ENCODE data around the gene SENP3. TPM values are rescaled to one million over a fixed set of nuclear protein-coding genes. Genes with fewer than 3 reads are reported as not detected.

SENP3 gene
- total RNA-seq, 4 donors from 2014 or later, result 48.9 to 66.7 (median 59.0) TPM

GRCh38 chr17:7548585-7549400, 12.9 kb upstream of the SENP3 start, which contains the start of gene TNFSF12:
Gene TNFSF12 (plus strand): TSS chr17:7549058. CDS start chr17:7549154, 96 bp downstream.
- TF ChIP-seq, protein P1, sequence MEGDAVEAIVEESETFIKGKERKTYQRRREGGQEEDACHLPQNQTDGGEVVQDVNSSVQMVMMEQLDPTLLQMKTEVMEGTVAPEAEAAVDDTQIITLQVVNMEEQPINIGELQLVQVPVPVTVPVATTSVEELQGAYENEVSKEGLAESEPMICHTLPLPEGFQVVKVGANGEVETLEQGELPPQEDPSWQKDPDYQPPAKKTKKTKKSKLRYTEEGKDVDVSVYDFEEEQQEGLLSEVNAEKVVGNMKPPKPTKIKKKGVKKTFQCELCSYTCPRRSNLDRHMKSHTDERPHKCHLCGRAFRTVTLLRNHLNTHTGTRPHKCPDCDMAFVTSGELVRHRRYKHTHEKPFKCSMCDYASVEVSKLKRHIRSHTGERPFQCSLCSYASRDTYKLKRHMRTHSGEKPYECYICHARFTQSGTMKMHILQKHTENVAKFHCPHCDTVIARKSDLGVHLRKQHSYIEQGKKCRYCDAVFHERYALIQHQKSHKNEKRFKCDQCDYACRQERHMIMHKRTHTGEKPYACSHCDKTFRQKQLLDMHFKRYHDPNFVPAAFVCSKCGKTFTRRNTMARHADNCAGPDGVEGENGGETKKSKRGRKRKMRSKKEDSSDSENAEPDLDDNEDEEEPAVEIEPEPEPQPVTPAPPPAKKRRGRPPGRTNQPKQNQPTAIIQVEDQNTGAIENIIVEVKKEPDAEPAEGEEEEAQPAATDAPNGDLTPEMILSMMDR (IDR thresholded peaks at IDR 0.05), result no peak
- DNase-seq (ENCODE audit: low spot score) (no peak), ATAC-seq (ENCODE audit: low FRiP score) (peak; percentile 69)

GRCh38 chr17:7549401-7550055, 12.2 kb upstream of the SENP3 start:
- DNase-seq (ENCODE audit: low spot score) (no peak), ATAC-seq (ENCODE audit: low FRiP score) (peak; percentile 37)
- TF ChIP-seq, protein P1 (IDR thresholded peaks at IDR 0.05), result no peak

- TF ChIP-seq, protein P1 (IDR thresholded peaks at IDR 0.05), result no peak
- ATAC-seq (ENCODE audit: low FRiP score), result no peak
- no peak for DNase-seq (ENCODE audit: low spot score)
These were observed 11.4 kb upstream of the SENP3 start for GRCh38 chr17:7550344-7550743.

GRCh38 chr17:7551396-7551795, 10.3 kb upstream of the SENP3 start:
- DNase-seq (ENCODE audit: low spot score) (no peak), ATAC-seq (ENCODE audit: low FRiP score) (no peak)
- TF ChIP-seq, protein P1 (IDR thresholded peaks at IDR 0.05), result no peak

- TF ChIP-seq, protein P1 (IDR thresholded peaks at IDR 0.05), result no peak
- DNase-seq (ENCODE audit: low spot score) (no peak), ATAC-seq (ENCODE audit: low FRiP score) (no peak)
These were observed 9.1 kb upstream of the SENP3 start for GRCh38 chr17:7552621-7553051.

DNA sequence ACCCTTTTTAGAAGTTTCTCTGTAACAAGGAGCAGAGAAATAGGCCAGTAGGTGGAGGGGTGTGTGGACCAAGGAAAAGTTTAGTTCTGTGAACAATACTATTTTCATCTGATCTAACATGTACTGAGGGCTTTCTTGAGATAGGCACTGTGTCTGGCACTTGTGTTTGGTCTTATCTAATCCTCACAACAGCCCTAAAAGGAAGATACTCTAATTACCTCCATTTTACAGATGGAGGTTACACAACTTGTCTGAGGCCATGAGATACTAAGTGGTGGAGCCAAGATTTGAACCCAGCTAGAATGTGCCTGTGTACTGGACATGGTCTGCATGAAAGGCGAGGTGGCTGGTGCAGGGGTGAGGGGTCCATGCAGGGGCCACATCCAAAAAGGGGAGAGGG, 8.4 kb upstream of the SENP3 start:
- ATAC-seq (ENCODE audit: low FRiP score), result no peak
- TF ChIP-seq, protein P1 (IDR thresholded peaks at IDR 0.05), result no peak
- DNase-seq (ENCODE audit: low spot score), result no peak
